ENCODE measurements around the gene ENOX2. TPM values are rescaled to one million over a fixed set of nuclear protein-coding genes. Genes with fewer than 3 reads are reported as not detected.

ENOX2 gene
- polyA plus RNA-seq, 1 donor from 2014 or later, result 48.7 TPM

GRCh38 chrX:130840345-130840744 lies 62.7 kb downstream of the ENOX2 start:
- no peaks in the 10 kb centered on the region for H3K36me3 ChIP-seq (ENCODE audit: insufficient read depth, low read length)
- H3K9me3 ChIP-seq (ENCODE audit: low read length), result no peaks in the 10 kb centered on the region
- no peaks in the 10 kb centered on the region for H4K20me1 ChIP-seq (ENCODE audit: insufficient read depth)
- no peak overlapping the region for H3K9ac ChIP-seq (ENCODE audit: low read length)
- no peak overlapping the region for H3K4me3 ChIP-seq (ENCODE audit: low read length)
- H3K4me2 ChIP-seq (ENCODE audit: low read length), result no peak overlapping the region
- TF ChIP-seq TAF1 (IDR thresholded peaks at IDR 0.05; ENCODE audit: low read depth) (no peak), CTCF (IDR thresholded peaks at IDR 0.05; ENCODE audit: poor library complexity, severe bottlenecking) (no peak), RAD21 (conservative IDR thresholded peaks at IDR 0.05) (no peak), EZH2 (IDR thresholded peaks at IDR 0.05; ENCODE audit: borderline replicate concordance, insufficient read depth, low read length, poor library complexity, severe bottlenecking) (no peak), POLR2AphosphoS5 (IDR thresholded peaks at IDR 0.05) (no peak), MXI1 (conservative IDR thresholded peaks at IDR 0.05; ENCODE audit: poor library complexity, severe bottlenecking) (no peak), SMC3 (conservative IDR thresholded peaks at IDR 0.05; ENCODE audit: poor library complexity) (no peak), EP300 (conservative IDR thresholded peaks at IDR 0.05; ENCODE audit: poor library complexity, severe bottlenecking) (no peak)
- TF ChIP-seq, protein P1, sequence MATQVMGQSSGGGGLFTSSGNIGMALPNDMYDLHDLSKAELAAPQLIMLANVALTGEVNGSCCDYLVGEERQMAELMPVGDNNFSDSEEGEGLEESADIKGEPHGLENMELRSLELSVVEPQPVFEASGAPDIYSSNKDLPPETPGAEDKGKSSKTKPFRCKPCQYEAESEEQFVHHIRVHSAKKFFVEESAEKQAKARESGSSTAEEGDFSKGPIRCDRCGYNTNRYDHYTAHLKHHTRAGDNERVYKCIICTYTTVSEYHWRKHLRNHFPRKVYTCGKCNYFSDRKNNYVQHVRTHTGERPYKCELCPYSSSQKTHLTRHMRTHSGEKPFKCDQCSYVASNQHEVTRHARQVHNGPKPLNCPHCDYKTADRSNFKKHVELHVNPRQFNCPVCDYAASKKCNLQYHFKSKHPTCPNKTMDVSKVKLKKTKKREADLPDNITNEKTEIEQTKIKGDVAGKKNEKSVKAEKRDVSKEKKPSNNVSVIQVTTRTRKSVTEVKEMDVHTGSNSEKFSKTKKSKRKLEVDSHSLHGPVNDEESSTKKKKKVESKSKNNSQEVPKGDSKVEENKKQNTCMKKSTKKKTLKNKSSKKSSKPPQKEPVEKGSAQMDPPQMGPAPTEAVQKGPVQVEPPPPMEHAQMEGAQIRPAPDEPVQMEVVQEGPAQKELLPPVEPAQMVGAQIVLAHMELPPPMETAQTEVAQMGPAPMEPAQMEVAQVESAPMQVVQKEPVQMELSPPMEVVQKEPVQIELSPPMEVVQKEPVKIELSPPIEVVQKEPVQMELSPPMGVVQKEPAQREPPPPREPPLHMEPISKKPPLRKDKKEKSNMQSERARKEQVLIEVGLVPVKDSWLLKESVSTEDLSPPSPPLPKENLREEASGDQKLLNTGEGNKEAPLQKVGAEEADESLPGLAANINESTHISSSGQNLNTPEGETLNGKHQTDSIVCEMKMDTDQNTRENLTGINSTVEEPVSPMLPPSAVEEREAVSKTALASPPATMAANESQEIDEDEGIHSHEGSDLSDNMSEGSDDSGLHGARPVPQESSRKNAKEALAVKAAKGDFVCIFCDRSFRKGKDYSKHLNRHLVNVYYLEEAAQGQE (IDR thresholded peaks at IDR 0.05; ENCODE audit: borderline replicate concordance), result no peak
- H2AFZ ChIP-seq (ENCODE audit: low read depth, low read length), result no peak overlapping the region
- H3K27me3 ChIP-seq (ENCODE audit: insufficient read depth, low read depth, low read length), result no peaks in the 10 kb centered on the region
- no peaks in the 10 kb centered on the region for H3F3A ChIP-seq (ENCODE audit: insufficient read depth, low read length, poor library complexity, severe bottlenecking)
- H3K27ac ChIP-seq (ENCODE audit: low read length), result no peak overlapping the region
- no peaks in the 10 kb centered on the region for H3K9me2 ChIP-seq (ENCODE audit: insufficient read depth, low read length)
- H3K79me2 ChIP-seq (replicated peaks; ENCODE audit: insufficient read depth, low read length), result no peaks in the 10 kb centered on the region

- no peaks in the 10 kb centered on the region for H3K9me2 ChIP-seq (ENCODE audit: insufficient read depth, low read length)
- no peaks in the 10 kb centered on the region for H3K27me3 ChIP-seq (ENCODE audit: insufficient read depth, low read depth, low read length)
- H3K36me3 ChIP-seq (ENCODE audit: insufficient read depth, low read length), result no peaks in the 10 kb centered on the region
- no peak overlapping the region for H3K4me3 ChIP-seq (ENCODE audit: low read length)
- no peak overlapping the region for H2AFZ ChIP-seq (ENCODE audit: low read depth, low read length)
- H3K79me2 ChIP-seq (replicated peaks; ENCODE audit: insufficient read depth, low read length), result no peaks in the 10 kb centered on the region
- H3F3A ChIP-seq (ENCODE audit: insufficient read depth, low read length, poor library complexity, severe bottlenecking), result no peaks in the 10 kb centered on the region
- H3K4me2 ChIP-seq (ENCODE audit: low read length), result no peak overlapping the region
- H4K20me1 ChIP-seq (ENCODE audit: insufficient read depth), result no peaks in the 10 kb centered on the region
- no peak for TF ChIP-seq MXI1 (conservative IDR thresholded peaks at IDR 0.05; ENCODE audit: poor library complexity, severe bottlenecking)
- TF ChIP-seq CTCF (IDR thresholded peaks at IDR 0.05; ENCODE audit: poor library complexity, severe bottlenecking), result no peak
- no peak for TF ChIP-seq SMC3 (conservative IDR thresholded peaks at IDR 0.05; ENCODE audit: poor library complexity)
- no peak for TF ChIP-seq EP300 (conservative IDR thresholded peaks at IDR 0.05; ENCODE audit: poor library complexity, severe bottlenecking)
- no peak for TF ChIP-seq POLR2AphosphoS5 (IDR thresholded peaks at IDR 0.05)
- TF ChIP-seq, protein P1 (IDR thresholded peaks at IDR 0.05; ENCODE audit: borderline replicate concordance), result no peak
- no peak for TF ChIP-seq TAF1 (IDR thresholded peaks at IDR 0.05; ENCODE audit: low read depth)
- no peak for TF ChIP-seq RAD21 (conservative IDR thresholded peaks at IDR 0.05)
- TF ChIP-seq EZH2 (IDR thresholded peaks at IDR 0.05; ENCODE audit: borderline replicate concordance, insufficient read depth, low read length, poor library complexity, severe bottlenecking), result no peak
- no peak overlapping the region for H3K9ac ChIP-seq (ENCODE audit: low read length)
- H3K27ac ChIP-seq (ENCODE audit: low read length), result no peak overlapping the region
- no peaks in the 10 kb centered on the region for H3K9me3 ChIP-seq (ENCODE audit: low read length)
These were observed 66.6 kb downstream of the ENOX2 start for GRCh38 chrX:130836447-130836846.

All from neural cell (in vitro differentiated cells).